ENCODE results near the gene COL19A1. TPM values are rescaled to one million over a fixed set of nuclear protein-coding genes. Genes with fewer than 3 reads are reported as not detected.

COL19A1 gene
- total RNA-seq, 1 experiment from 2014 or later, result not detected

GRCh38 chr6:70222439-70222749 is 356.0 kb downstream of the COL19A1 start:
- in situ Hi-C loops (cut with HindIII; ENCODE audit: low pct_unique_long_range_greater_than_20kb, low sequenced_read_pairs) (no loop called here), intact Hi-C loops (cut with micrococcal nuclease; ENCODE audit: unreplicated experiment) (loop anchor here (5.0 to 10.0 kb wide), 5 partner anchors 65 to 795 kb away; partner anchors contain the start of gene B3GAT2)
- no peak overlapping the region for H3K4me3 ChIP-seq (ENCODE audit: low read depth in 2 of 2, low read length in 2 of 2)
- no peak for DNase-seq (ENCODE audit: low read depth, low spot score)
- POLR2A ChIA-PET, result no interaction called here
- no peak for ATAC-seq
- peaks cover 24% of the 10 kb centered on the region for H3K27me3 ChIP-seq (ENCODE audit: control insufficient read depth, insufficient read depth, low read length)
- CTCF ChIA-PET, result interaction anchor here (0.7 kb wide), 1 partner anchor 144 kb away, joined by 3 read pairs; no protein-coding TSS in a partner anchor
- H3K36me3 ChIP-seq (ENCODE audit: control insufficient read depth, insufficient read depth, low read length), result no peaks in the 10 kb centered on the region
- TF ChIP-seq POLR2AphosphoS5 (IDR thresholded peaks at IDR 0.05; ENCODE audit: low read depth, low read length) (no peak), TCF7L2 (IDR thresholded peaks at IDR 0.05; ENCODE audit: low read depth, low read length) (no peak), SIN3A (IDR thresholded peaks at IDR 0.05; ENCODE audit: borderline replicate concordance, insufficient read depth, low read depth, low read length) (no peak), CTCF (IDR thresholded peaks at IDR 0.05) (no peak), REST (IDR thresholded peaks at IDR 0.05; ENCODE audit: insufficient read depth in 1 of 2, low read depth in 2 of 2, low read length in 1 of 2) (no peak)
- H3K9me3 ChIP-seq (ENCODE audit: control insufficient read depth, insufficient read depth, low read depth, low read length), result no peaks in the 10 kb centered on the region
- no peaks in the 10 kb centered on the region for H3K4me1 ChIP-seq (ENCODE audit: control insufficient read depth, insufficient read depth, low read length)
- no peak overlapping the region for H3K27ac ChIP-seq (ENCODE audit: low read length)
- no TSS peak for BruUV-seq (replicated peaks)

GRCh38 chr6:70225055-70225454 is 358.7 kb downstream of the COL19A1 start:
- H3K36me3 ChIP-seq (ENCODE audit: control insufficient read depth, insufficient read depth, low read length), result no peaks in the 10 kb centered on the region
- TF ChIP-seq POLR2AphosphoS5 (IDR thresholded peaks at IDR 0.05; ENCODE audit: low read depth, low read length), result no peak
- no peak for TF ChIP-seq SIN3A (IDR thresholded peaks at IDR 0.05; ENCODE audit: borderline replicate concordance, insufficient read depth, low read depth, low read length)
- no peak for TF ChIP-seq CTCF (IDR thresholded peaks at IDR 0.05)
- TF ChIP-seq TCF7L2 (IDR thresholded peaks at IDR 0.05; ENCODE audit: low read depth, low read length), result no peak
- TF ChIP-seq REST (IDR thresholded peaks at IDR 0.05; ENCODE audit: insufficient read depth in 1 of 2, low read depth in 2 of 2, low read length in 1 of 2), result no peak
- no peaks in the 10 kb centered on the region for H3K4me1 ChIP-seq (ENCODE audit: control insufficient read depth, insufficient read depth, low read length)
- DNase-seq (ENCODE audit: low read depth, low spot score) (no peak), ATAC-seq (no peak)
- H3K9me3 ChIP-seq (ENCODE audit: control insufficient read depth, insufficient read depth, low read depth, low read length), result no peaks in the 10 kb centered on the region
- in situ Hi-C loops (cut with HindIII; ENCODE audit: low pct_unique_long_range_greater_than_20kb, low sequenced_read_pairs) (no loop called here), intact Hi-C loops (cut with micrococcal nuclease; ENCODE audit: unreplicated experiment) (loop anchor here (10.0 kb wide), 1 partner anchor 670 kb away; no protein-coding TSS in a partner anchor)
- CTCF ChIA-PET, result no interaction called here
- H3K4me3 ChIP-seq (ENCODE audit: low read depth in 2 of 2, low read length in 2 of 2), result no peak overlapping the region
- peaks cover 26% of the 10 kb centered on the region for H3K27me3 ChIP-seq (ENCODE audit: control insufficient read depth, insufficient read depth, low read length)
- H3K27ac ChIP-seq (ENCODE audit: low read length), result no peak overlapping the region
- no TSS peak for BruUV-seq (replicated peaks)
- POLR2A ChIA-PET, result no interaction called here
